NK-92 treated with Interleukin-12 subunit alpha and Interleukin-12 subunit beta, amount 100 ng/mL, for 24 hours (cell line): ENCODE results near the gene CEP19.

Experiments used
- DNase-seq: peaks from one replicate; lab custom pipeline; 2025; lab: John Stamatoyannopoulos, UW

CEP19 gene

DNA sequence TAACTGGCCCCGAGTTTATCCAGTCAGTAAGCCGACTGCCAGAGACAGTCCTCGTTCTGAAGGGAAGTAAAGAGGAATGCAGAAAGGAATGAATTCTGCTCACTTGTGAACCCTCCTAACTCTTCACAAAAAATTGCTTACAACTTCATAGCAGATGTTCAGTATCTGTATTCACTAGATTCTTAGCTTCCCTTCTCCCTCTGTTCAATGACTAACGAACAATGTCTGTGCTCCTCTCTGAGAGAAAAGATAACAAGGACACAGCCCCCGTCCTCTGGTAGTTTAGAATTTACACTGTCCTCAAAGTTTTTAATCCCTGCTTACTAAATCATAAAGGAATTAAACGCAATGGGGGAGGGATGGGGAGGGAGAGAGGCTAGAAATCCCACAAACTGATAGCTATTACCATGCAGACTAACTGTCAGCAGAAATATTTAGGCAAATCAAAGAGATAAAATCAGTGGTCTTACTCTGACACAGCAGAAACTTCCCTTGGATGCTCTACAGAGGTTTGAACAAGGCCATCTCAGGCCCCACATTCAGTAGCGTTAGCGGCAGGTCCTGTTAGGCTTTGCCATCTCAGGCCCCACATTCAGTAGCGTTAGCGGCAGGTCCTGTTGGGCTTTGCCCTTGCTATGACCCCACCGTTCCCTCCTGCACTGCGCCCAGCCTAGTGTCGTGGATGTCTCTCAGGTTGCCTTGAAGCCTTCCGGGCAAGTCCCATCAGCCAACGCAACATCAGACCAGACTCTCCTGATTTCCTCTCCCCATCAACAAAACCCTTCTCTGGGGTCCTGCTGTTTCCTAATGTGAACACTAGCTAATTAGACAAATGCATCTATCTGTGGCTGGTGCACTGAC is 49.1 kb downstream of the CEP19 start:
- DNase-seq: no peak

DNA sequence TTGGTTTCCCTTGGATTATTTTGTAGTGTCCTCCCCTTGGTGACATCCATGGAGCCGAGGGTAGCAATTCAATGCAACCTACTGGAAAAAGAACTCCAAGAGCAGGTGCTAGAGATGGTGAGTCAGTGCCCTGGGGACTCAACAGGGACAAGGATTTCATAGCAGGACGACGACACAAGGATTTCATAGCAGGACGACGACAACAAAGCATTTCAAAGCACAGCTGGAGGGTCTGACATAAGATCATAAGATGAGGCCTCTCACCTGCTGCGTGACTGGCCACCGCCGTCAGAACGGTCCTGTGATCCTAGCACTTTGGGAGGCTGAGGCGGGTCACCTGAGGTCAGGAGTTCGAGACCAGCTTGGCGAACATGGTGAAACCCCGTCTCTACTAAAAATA is 50.0 kb downstream of the CEP19 start:
- DNase-seq: no peak

DNA sequence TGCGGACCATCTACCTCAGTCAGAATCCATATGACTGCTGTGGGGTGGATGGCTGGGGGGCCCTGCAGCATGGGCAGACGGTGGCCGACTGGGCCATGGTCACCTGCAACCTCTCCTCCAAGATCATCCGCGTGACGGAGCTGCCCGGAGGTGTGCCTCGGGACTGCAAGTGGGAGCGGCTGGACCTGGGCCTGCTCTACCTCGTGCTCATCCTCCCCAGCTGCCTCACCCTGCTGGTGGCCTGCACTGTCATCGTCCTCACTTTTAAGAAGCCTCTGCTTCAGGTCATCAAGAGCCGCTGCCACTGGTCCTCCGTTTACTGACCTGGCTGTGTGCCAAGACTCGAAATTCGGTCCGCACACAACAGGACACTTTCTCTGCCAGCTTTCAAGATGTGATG is 50.6 kb downstream of the CEP19 start:
- DNase-seq: no peak

DNA sequence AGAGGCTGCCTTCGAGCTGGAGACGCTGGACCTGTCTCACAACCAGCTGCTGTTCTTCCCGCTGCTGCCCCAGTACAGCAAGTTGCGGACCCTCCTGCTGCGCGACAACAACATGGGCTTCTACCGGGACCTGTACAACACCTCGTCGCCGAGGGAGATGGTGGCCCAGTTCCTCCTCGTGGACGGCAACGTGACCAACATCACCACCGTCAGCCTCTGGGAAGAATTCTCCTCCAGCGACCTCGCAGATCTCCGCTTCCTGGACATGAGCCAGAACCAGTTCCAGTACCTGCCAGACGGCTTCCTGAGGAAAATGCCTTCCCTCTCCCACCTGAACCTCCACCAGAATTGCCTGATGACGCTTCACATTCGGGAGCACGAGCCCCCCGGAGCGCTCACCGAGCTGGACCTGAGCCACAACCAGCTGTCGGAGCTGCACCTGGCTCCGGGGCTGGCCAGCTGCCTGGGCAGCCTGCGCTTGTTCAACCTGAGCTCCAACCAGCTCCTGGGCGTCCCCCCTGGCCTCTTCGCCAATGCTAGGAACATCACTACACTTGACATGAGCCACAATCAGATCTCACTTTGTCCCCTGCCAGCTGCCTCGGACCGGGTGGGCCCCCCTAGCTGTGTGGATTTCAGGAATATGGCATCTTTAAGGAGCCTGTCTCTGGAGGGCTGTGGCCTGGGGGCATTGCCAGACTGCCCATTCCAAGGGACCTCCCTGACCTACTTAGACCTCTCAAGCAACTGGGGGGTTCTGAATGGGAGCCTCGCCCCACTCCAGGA is 51.5 kb downstream of the CEP19 start:
- no peak for DNase-seq

DNA sequence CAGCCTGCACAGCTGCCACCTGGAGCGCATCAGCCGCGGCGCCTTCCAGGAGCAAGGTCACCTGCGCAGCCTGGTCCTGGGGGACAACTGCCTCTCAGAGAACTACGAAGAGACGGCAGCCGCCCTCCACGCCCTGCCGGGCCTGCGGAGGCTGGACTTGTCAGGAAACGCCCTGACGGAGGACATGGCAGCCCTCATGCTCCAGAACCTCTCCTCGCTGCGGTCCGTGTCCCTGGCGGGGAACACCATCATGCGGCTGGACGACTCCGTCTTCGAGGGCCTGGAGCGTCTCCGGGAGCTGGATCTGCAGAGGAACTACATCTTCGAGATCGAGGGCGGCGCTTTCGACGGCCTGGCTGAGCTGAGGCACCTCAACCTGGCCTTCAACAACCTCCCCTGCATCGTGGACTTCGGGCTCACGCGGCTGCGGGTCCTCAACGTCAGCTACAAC is 52.1 kb downstream of the CEP19 start:
- DNase-seq: no peak
